ENCODE data around the gene CEP192. TPM values are rescaled to one million over a fixed set of nuclear protein-coding genes. Genes with fewer than 3 reads are reported as not detected.
"Not testable (repeated sequence)": the region's sequence is repeated elsewhere in the genome, so short reads cannot be mapped to it uniquely, and the experiment has no call there.

CEP192 gene
- total and polyA plus RNA-seq, 2 of the 4 experiments (the other 2 are of a cell fraction), result 17.2 to 29.0 TPM

DNA sequence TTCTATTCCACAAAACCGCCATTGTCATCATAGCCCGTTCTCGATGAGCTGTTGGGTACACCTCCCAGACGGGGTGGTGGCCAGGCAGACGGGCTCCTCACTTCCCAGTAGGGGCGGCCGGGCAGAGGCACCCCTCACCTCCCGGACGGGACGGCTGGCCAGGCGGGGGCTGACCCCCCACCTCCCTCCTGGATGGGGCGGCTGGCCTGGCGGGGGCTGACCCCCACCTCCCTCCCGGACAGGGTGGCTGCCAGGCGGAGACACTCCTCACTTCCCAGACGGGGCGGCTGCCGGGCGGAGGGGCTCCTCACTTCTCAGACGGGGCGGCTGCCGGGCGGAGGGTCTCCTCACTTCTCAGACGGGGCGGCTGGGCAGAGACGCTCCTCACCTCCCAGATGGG is 106.9 kb downstream of the CEP192 start:
- WGBS, 2 experiments (ENCODE audit: extremely low coverage in 2 of 2, insufficient read length in 1 of 2), result no CpG with 5 or more reads among the region's 26 CpGs
- H4K20me1 ChIP-seq (ENCODE audit: insufficient read depth, low read length); BruUV-seq (replicated peaks); H2AK9ac ChIP-seq (replicated peaks; ENCODE audit: low read depth, low read length, poor library complexity); H2BK15ac ChIP-seq (ENCODE audit: low read depth, low read length); POLR2A ChIA-PET (ENCODE audit: unreplicated experiment); H3K4me2 ChIP-seq (ENCODE audit: low read depth, low read length); H3K4me1 ChIP-seq (ENCODE audit: control insufficient read depth, insufficient read depth, low read length); in situ Hi-C loops (cut with MboI; ENCODE audit: low sequenced_read_pairs); H3K56ac ChIP-seq (ENCODE audit: extremely low read depth, insufficient read depth, low read length); H3K4ac ChIP-seq (ENCODE audit: low read depth, low read length); H2AFZ ChIP-seq (replicated peaks; ENCODE audit: low read length, poor library complexity); H2BK120ac ChIP-seq (ENCODE audit: low read depth, low read length); H2BK5ac ChIP-seq (ENCODE audit: low read depth, low read length, poor library complexity, severe bottlenecking); H3K9me3 ChIP-seq (ENCODE audit: control insufficient read depth, insufficient read depth, low read length); DNase-seq; CTCF ChIA-PET; H4K8ac ChIP-seq (ENCODE audit: low read depth in 2 of 2, low read length in 2 of 2); H3K9ac ChIP-seq (ENCODE audit: low read depth, low read length); H3K23ac ChIP-seq (ENCODE audit: low read depth, low read length); H2AK5ac ChIP-seq (ENCODE audit: low read depth, low read length); H3K4me3 ChIP-seq (ENCODE audit: insufficient read depth, low read depth, low read length); intact Hi-C loops (cut with micrococcal nuclease); H3K27ac ChIP-seq (ENCODE audit: insufficient read depth, low read length); H3K18ac ChIP-seq (ENCODE audit: low read depth, low read length); H3K27me3 ChIP-seq (ENCODE audit: control insufficient read depth, insufficient read depth, low read length); H3K79me1 ChIP-seq (ENCODE audit: low read depth in 1 of 2, low read length in 2 of 2); dilution Hi-C loops (cut with HindIII; ENCODE audit: low sequenced_read_pairs, unreplicated experiment); ATAC-seq (ENCODE audit: low read depth); H4K91ac ChIP-seq (ENCODE audit: insufficient read depth, low read depth, low read length); H3K9me1 ChIP-seq (ENCODE audit: insufficient read depth, low read length); H4K5ac ChIP-seq (ENCODE audit: low read depth, low read length); H2BK20ac ChIP-seq (ENCODE audit: low read depth, low read length); H3K14ac ChIP-seq (replicated peaks; ENCODE audit: low read depth, low read length): not testable (repeated sequence)
- peaks cover 51% of the 10 kb centered on the region for H3K36me3 ChIP-seq (ENCODE audit: control insufficient read depth, insufficient read depth, low read length)

All from IMR-90 (cell line).